ENCODE measurements around the gene MAPK12. TPM values are rescaled to one million over a fixed set of nuclear protein-coding genes. Genes with fewer than 3 reads are reported as not detected.

MAPK12 gene
- total and polyA plus RNA-seq, 2 donors (not counting 1 experiment from before 2014, with no cell fraction given), result 6.5 to 7.8 TPM

DNA sequence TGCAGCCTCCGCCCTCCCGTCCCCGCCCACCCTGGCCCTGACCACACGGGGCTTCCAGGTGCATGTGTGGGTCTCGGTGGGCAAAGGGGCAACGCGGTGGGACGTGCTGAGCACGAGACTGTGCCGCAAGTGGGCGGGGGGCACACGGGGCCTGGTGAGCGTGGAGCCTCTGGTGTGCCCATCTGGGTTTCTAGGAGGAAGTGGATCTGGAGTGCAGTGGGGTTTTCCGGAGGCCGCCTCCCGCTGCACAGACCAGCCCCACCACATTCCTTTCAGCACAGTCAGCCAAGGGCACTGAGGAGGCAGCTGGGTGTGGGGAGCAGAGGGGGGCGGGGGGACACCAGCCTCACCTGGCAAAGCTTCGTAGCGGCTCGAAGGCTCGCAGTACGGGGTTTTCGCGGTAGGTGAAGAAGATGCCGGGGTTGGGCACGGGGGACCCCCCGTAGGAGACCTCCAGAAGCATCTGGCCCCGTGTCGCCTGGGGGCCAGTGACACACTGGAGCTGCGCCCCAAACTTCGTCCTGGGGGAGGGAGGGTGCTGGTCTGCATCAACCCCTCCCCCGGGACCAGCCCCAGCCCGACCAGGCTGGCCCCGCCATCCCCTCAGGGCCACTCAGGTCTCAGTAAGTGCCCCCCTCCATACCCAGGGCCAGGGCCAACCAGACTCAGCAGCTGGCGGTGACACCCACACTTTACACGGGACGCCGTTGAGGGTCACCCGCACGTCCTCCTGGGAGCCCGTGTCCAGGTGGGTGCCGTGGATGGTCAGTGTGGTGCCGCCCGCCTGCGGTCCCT is 21.1 kb upstream of the MAPK12 start:
- no peak overlapping the region for H3K4me3 Mint-ChIP-seq
- intact Hi-C loops (cut with micrococcal nuclease), result no loop called here
- CTCF ChIA-PET, result no interaction called here
- Histone ChIP-seq H2AFZ (ENCODE audit: insufficient read depth, low read depth, low read length, poor library complexity, severe bottlenecking) (no peak overlapping the region), H4K20me1 (ENCODE audit: control insufficient read depth, insufficient read depth, low read length, poor library complexity, severe bottlenecking) (no peaks in the 10 kb centered on the region), H3K79me2 (ENCODE audit: control insufficient read depth, insufficient read depth, low read length) (no peaks in the 10 kb centered on the region), H3K9ac (ENCODE audit: low read length) (no peak overlapping the region), H3K27me3 (replicated peaks in 1 of 4; ENCODE audit: control extremely low read depth in 1 of 4, control insufficient read depth in 3 of 4, insufficient read depth in 4 of 4, low read length in 3 of 4) (no peaks in the 10 kb centered on the region), H3K9me3 (ENCODE audit: control extremely low read depth in 1 of 3, control insufficient read depth in 2 of 3, insufficient read depth in 1 of 3, low read length in 2 of 3) (peaks cover 0 to 4% (median 0%) of the 10 kb centered on the region in 3 donors), H3K27ac (ENCODE audit: low read length in 2 of 2) (no peak overlapping the region), H3K4me2 (replicated peaks; ENCODE audit: low read depth, low read length, poor library complexity, severe bottlenecking) (no peak overlapping the region), H3K36me3 (replicated peaks in 1 of 2; ENCODE audit: control extremely low read depth in 1 of 2, control insufficient read depth in 1 of 2, extremely low read depth in 1 of 2, insufficient read depth in 2 of 2, low read length in 1 of 2) (no peaks in the 10 kb centered on the region), H3K4me3 (ENCODE audit: control extremely low read depth in 1 of 5, extremely low read depth in 1 of 5, insufficient read depth in 1 of 5, low read depth in 2 of 5, low read length in 4 of 5) (no peak overlapping the region), H3K4me1 (ENCODE audit: control insufficient read depth in 2 of 2, insufficient read depth in 2 of 2, low read length in 2 of 2) (no peaks in the 10 kb centered on the region)
- 92% methylated on average over 26 of the region's 45 CpGs for WGBS (ENCODE audit: insufficient coverage)
- H3K27me3 Mint-ChIP-seq, result no peaks in the 10 kb centered on the region
- DNase-seq, result no peak
- no peaks in the 10 kb centered on the region for H3K4me1 Mint-ChIP-seq
- no peak for TF ChIP-seq EZH2 (IDR thresholded peaks at IDR 0.05; ENCODE audit: borderline replicate concordance, insufficient read depth, low read depth, low read length, poor library complexity, severe bottlenecking)
- TF ChIP-seq, protein P1, sequence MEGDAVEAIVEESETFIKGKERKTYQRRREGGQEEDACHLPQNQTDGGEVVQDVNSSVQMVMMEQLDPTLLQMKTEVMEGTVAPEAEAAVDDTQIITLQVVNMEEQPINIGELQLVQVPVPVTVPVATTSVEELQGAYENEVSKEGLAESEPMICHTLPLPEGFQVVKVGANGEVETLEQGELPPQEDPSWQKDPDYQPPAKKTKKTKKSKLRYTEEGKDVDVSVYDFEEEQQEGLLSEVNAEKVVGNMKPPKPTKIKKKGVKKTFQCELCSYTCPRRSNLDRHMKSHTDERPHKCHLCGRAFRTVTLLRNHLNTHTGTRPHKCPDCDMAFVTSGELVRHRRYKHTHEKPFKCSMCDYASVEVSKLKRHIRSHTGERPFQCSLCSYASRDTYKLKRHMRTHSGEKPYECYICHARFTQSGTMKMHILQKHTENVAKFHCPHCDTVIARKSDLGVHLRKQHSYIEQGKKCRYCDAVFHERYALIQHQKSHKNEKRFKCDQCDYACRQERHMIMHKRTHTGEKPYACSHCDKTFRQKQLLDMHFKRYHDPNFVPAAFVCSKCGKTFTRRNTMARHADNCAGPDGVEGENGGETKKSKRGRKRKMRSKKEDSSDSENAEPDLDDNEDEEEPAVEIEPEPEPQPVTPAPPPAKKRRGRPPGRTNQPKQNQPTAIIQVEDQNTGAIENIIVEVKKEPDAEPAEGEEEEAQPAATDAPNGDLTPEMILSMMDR (IDR thresholded peaks at IDR 0.05), result no peak
- no peak for ATAC-seq (ENCODE audit: low read depth)
- no peak overlapping the region for H3K27ac Mint-ChIP-seq
- H3K9me3 Mint-ChIP-seq (ENCODE audit: insufficient read depth), result no peaks in the 10 kb centered on the region
- POLR2A ChIA-PET, result interaction anchor here (1.0 kb wide), 1 partner anchor 43 kb away, joined by 9 read pairs; no protein-coding TSS in a partner anchor

DNA sequence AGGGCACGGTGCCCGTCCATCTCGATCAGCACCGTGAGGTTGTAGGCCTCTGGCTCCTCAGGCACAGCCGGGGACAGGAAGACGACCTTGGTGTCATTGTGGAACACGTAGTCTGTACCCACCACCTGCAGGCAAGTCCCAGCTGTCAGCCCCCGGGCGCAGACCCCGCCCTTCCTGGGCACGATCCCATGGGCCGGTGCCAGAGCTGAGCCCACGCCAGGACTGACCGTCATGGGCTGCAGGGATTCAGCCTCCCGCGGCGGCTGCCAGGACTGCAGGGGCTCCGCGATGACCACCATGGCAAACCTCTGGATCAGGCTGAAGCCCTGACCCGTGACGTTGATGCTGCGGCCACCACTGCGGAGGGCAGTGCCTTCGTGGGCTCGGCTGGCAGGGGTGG is 20.5 kb upstream of the MAPK12 start:
- Mint-ChIP-seq H3K9me3 (ENCODE audit: insufficient read depth) (no peaks in the 10 kb centered on the region), H3K4me3 (no peak overlapping the region), H3K27ac (no peak overlapping the region), H3K4me1 (no peaks in the 10 kb centered on the region), H3K27me3 (no peaks in the 10 kb centered on the region)
- CTCF ChIA-PET, result no interaction called here
- Histone ChIP-seq H3K4me1 (ENCODE audit: control insufficient read depth in 2 of 2, insufficient read depth in 2 of 2, low read length in 2 of 2) (no peaks in the 10 kb centered on the region), H3K27ac (ENCODE audit: low read length in 2 of 2) (no peak overlapping the region), H2AFZ (ENCODE audit: insufficient read depth, low read depth, low read length, poor library complexity, severe bottlenecking) (no peak overlapping the region), H3K79me2 (ENCODE audit: control insufficient read depth, insufficient read depth, low read length) (no peaks in the 10 kb centered on the region), H3K9ac (ENCODE audit: low read length) (no peak overlapping the region), H3K4me3 (ENCODE audit: control extremely low read depth in 1 of 5, extremely low read depth in 1 of 5, insufficient read depth in 1 of 5, low read depth in 2 of 5, low read length in 4 of 5) (no peak overlapping the region), H3K36me3 (replicated peaks in 1 of 2; ENCODE audit: control extremely low read depth in 1 of 2, control insufficient read depth in 1 of 2, extremely low read depth in 1 of 2, insufficient read depth in 2 of 2, low read length in 1 of 2) (no peaks in the 10 kb centered on the region), H3K27me3 (replicated peaks in 1 of 4; ENCODE audit: control extremely low read depth in 1 of 4, control insufficient read depth in 3 of 4, insufficient read depth in 4 of 4, low read length in 3 of 4) (no peaks in the 10 kb centered on the region), H3K9me3 (ENCODE audit: control extremely low read depth in 1 of 3, control insufficient read depth in 2 of 3, insufficient read depth in 1 of 3, low read length in 2 of 3) (peaks cover 0 to 4% (median 0%) of the 10 kb centered on the region in 3 donors), H3K4me2 (replicated peaks; ENCODE audit: low read depth, low read length, poor library complexity, severe bottlenecking) (no peak overlapping the region), H4K20me1 (ENCODE audit: control insufficient read depth, insufficient read depth, low read length, poor library complexity, severe bottlenecking) (no peaks in the 10 kb centered on the region)
- DNase-seq, result no peak
- no peak for ATAC-seq (ENCODE audit: low read depth)
- intact Hi-C loops (cut with micrococcal nuclease), result no loop called here
- POLR2A ChIA-PET, result interaction anchor here (1.0 kb wide), 1 partner anchor 44 kb away, joined by 9 read pairs; no protein-coding TSS in a partner anchor
- WGBS (ENCODE audit: insufficient coverage), result 96% methylated on average over 25 of the region's 25 CpGs
- TF ChIP-seq, protein P1 (IDR thresholded peaks at IDR 0.05), result no peak
- no peak for TF ChIP-seq EZH2 (IDR thresholded peaks at IDR 0.05; ENCODE audit: borderline replicate concordance, insufficient read depth, low read depth, low read length, poor library complexity, severe bottlenecking)

Measured in B cell (primary cell).